Retinal pigment epithelial cell (primary cell): ENCODE measurements around the gene SCAF8.

Experiments used
- DNase-seq: peaks from one replicate; pipeline ENCODE4 v3.0.0-alpha.2; 2010; ENCODE audit warnings: low read depth
- H3K4me3 ChIP-seq: 2 replicates; pipeline ENCODE4 v1.5.1; 2011; ENCODE audit warnings: mild to moderate bottlenecking, low read length, control low read depth, moderate library complexity
- CTCF ChIP-seq: conservative IDR thresholded peaks from 2 replicates; pipeline ENCODE4 v1.5.1; 2011; ENCODE audit warnings: low read depth, low read length, control low read depth, inconsistent platforms

The SCAF8 gene

GRCh38 chr6:154719854-154720253, 13.4 kb upstream of the SCAF8 start:
- TF ChIP-seq CTCF: no peak
- H3K4me3 ChIP-seq: no peak overlapping the region
- DNase-seq: no peak

GRCh38 chr6:154721460-154721859, 11.8 kb upstream of the SCAF8 start:
- DNase-seq: peak; percentile 11
- no peak overlapping the region for H3K4me3 ChIP-seq
- no peak for TF ChIP-seq CTCF

- no peak for TF ChIP-seq CTCF
- no peak overlapping the region for H3K4me3 ChIP-seq
- DNase-seq: no peak
Observed at GRCh38 chr6:154726887-154727286, 6.3 kb upstream of the SCAF8 start.

- TF ChIP-seq CTCF: no peak
- H3K4me3 ChIP-seq: no peak overlapping the region
- no peak for DNase-seq
Observed at GRCh38 chr6:154731296-154732218, 1.7 kb upstream of the SCAF8 start.

GRCh38 chr6:154732538-154733182, 556 bp upstream of the SCAF8 start:
- TF ChIP-seq CTCF: no peak
- DNase-seq: peak; percentile 12
- H3K4me3 ChIP-seq: peak overlapping the region; percentile 75

GRCh38 chr6:154733626-154734382, 588 bp downstream of the SCAF8 start:
- TF ChIP-seq CTCF: no peak
- peak; percentile 93 for DNase-seq
- H3K4me3 ChIP-seq: peak overlapping the region; percentile 68
